GM19467 (cell line): ENCODE data around the gene FBXL7.
"Not testable (repeated sequence)": the region's sequence is repeated elsewhere in the genome, so short reads cannot be mapped to it uniquely, and the experiment has no call there.

Source experiments
- ATAC-seq: cut with Tn5 transposase; IDR thresholded peaks from one replicate; pipeline ENCODE4 v1.9.1; 2021; ENCODE audit warnings: mild to moderate bottlenecking, moderate library complexity; ENCODE audit not compliant: unreplicated experiment

FBXL7 gene

GRCh38 chr5:15852217-15852616, 352.2 kb downstream of the FBXL7 start:
- no peak for ATAC-seq

GRCh38 chr5:15852949-15853348, 353.0 kb downstream of the FBXL7 start:
- no peak for ATAC-seq

GRCh38 chr5:15858326-15858725, 358.3 kb downstream of the FBXL7 start:
- no peak for ATAC-seq

- ATAC-seq: no peak
Observed at GRCh38 chr5:15864536-15865215, 364.7 kb downstream of the FBXL7 start.

- ATAC-seq: not testable (repeated sequence)
Observed at GRCh38 chr5:15872259-15872658, 372.3 kb downstream of the FBXL7 start.

GRCh38 chr5:15877914-15878313, 377.9 kb downstream of the FBXL7 start:
- no peak for ATAC-seq

GRCh38 chr5:15880201-15880600, 380.2 kb downstream of the FBXL7 start:
- no peak for ATAC-seq

- ATAC-seq: no peak
Observed at GRCh38 chr5:15885156-15885555, 385.2 kb downstream of the FBXL7 start.

- ATAC-seq: no peak
Observed at GRCh38 chr5:15886156-15886555, 386.2 kb downstream of the FBXL7 start.

GRCh38 chr5:15887093-15887492, 387.1 kb downstream of the FBXL7 start:
- ATAC-seq: no peak

GRCh38 chr5:15889001-15889400, 389.0 kb downstream of the FBXL7 start:
- ATAC-seq: no peak

GRCh38 chr5:15893866-15894265, 393.9 kb downstream of the FBXL7 start:
- ATAC-seq: no peak

- no peak for ATAC-seq
Observed at GRCh38 chr5:15897656-15898055, 397.7 kb downstream of the FBXL7 start.

GRCh38 chr5:15898641-15899040, 398.7 kb downstream of the FBXL7 start:
- no peak for ATAC-seq

GRCh38 chr5:15899481-15899880, 399.5 kb downstream of the FBXL7 start:
- ATAC-seq: no peak

- ATAC-seq: no peak
Observed at GRCh38 chr5:15901151-15901550, 401.2 kb downstream of the FBXL7 start.

- no peak for ATAC-seq
Observed at GRCh38 chr5:15902066-15902465, 402.1 kb downstream of the FBXL7 start.

- no peak for ATAC-seq
Observed at GRCh38 chr5:15904899-15905830, 405.2 kb downstream of the FBXL7 start.

- ATAC-seq: no peak
Observed at GRCh38 chr5:15914638-15915037, 414.7 kb downstream of the FBXL7 start.

- ATAC-seq: no peak
Observed at GRCh38 chr5:15926586-15926985, 426.6 kb downstream of the FBXL7 start.

- no peak for ATAC-seq
Observed at GRCh38 chr5:15927710-15928380, 427.9 kb downstream of the FBXL7 start.
